Astrocyte (in vitro differentiated cells and primary cell): ENCODE data around the gene EDEM3. TPM values are rescaled to one million over a fixed set of nuclear protein-coding genes. Genes with fewer than 3 reads are reported as not detected.

Experiments used
- DNase-seq: peaks from one replicate; pipeline ENCODE4 v3.0.0-alpha.2; 2010; ENCODE audit warnings: low read depth
- FAIRE-seq: peaks from 2 replicates; lab custom pipeline; 2011; peaks lifted over from hg19 to GRCh38; lab: Jason Lieb, UNC
- H2AFZ ChIP-seq: 2 replicates; pipeline ENCODE4 v1.6.0; 2012; ENCODE audit warnings: low read depth, low read length, inconsistent platforms
- H3K27ac ChIP-seq: 2 replicates; pipeline ENCODE4 v1.5.1; 2011; ENCODE audit warnings: low read depth, low read length, inconsistent platforms
- H3K27me3 ChIP-seq: 2 replicates; pipeline ENCODE4 v1.6.0; 2011; ENCODE audit warnings: low read length, inconsistent platforms; ENCODE audit not compliant: insufficient read depth
- H3K36me3 ChIP-seq: 2 replicates; pipeline ENCODE4 v1.5.1; 2011; ENCODE audit warnings: low read length, inconsistent platforms; ENCODE audit not compliant: insufficient read depth
- H3K4me1 ChIP-seq: 2 replicates; pipeline ENCODE4 v1.5.1; 2011; ENCODE audit warnings: low read length, inconsistent platforms; ENCODE audit not compliant: insufficient read depth
- H3K4me2 ChIP-seq: 2 replicates; pipeline ENCODE4 v1.6.0; 2012; ENCODE audit warnings: low read length, inconsistent platforms
- H3K4me3 ChIP-seq: 2 replicates; pipeline ENCODE4 v1.5.1; 2011; ENCODE audit warnings: low read depth, mild to moderate bottlenecking, low read length, inconsistent platforms; ENCODE audit not compliant: insufficient read depth
- H3K79me2 ChIP-seq: 2 replicates; pipeline ENCODE4 v1.6.0; 2012; ENCODE audit warnings: mild to moderate bottlenecking, low read length, inconsistent platforms; ENCODE audit not compliant: insufficient read depth
- H3K9ac ChIP-seq: 2 replicates; pipeline ENCODE4 v1.6.0; 2012; ENCODE audit warnings: mild to moderate bottlenecking, low read length, inconsistent platforms
- H3K9me3 ChIP-seq: 2 replicates; pipeline ENCODE4 v1.5.1; 2012; ENCODE audit warnings: low read depth, mild to moderate bottlenecking, low read length, inconsistent platforms; ENCODE audit not compliant: insufficient read depth
- H4K20me1 ChIP-seq: 2 replicates; pipeline ENCODE4 v1.6.0; 2012; ENCODE audit warnings: low read length, inconsistent platforms; ENCODE audit not compliant: insufficient read depth
- H3K27ac Mint-ChIP-seq: one replicate; pipeline ENCODE4 v1.8.0; 2021; ENCODE audit warnings: mild to moderate bottlenecking, mixed read lengths; ENCODE audit not compliant: unreplicated experiment
- H3K27me3 Mint-ChIP-seq: one replicate; pipeline ENCODE4 v1.8.0; 2021; ENCODE audit warnings: low read depth, mixed read lengths; ENCODE audit not compliant: unreplicated experiment
- H3K36me3 Mint-ChIP-seq: one replicate; pipeline ENCODE4 v1.8.0; 2021; ENCODE audit warnings: low read depth, mixed read lengths; ENCODE audit not compliant: unreplicated experiment
- H3K4me1 Mint-ChIP-seq: one replicate; pipeline ENCODE4 v1.8.0; 2021; ENCODE audit warnings: low read depth, mixed read lengths; ENCODE audit not compliant: unreplicated experiment
- H3K4me3 Mint-ChIP-seq: one replicate; pipeline ENCODE4 v1.8.0; 2021; ENCODE audit warnings: mild to moderate bottlenecking, moderate library complexity, mixed read lengths; ENCODE audit not compliant: unreplicated experiment
- H3K9me3 Mint-ChIP-seq: one replicate; pipeline ENCODE4 v1.8.0; 2021; ENCODE audit warnings: mild to moderate bottlenecking, mixed read lengths; ENCODE audit not compliant: unreplicated experiment
- CTCF ChIP-seq: IDR thresholded peaks from 2 replicates; pipeline ENCODE4 v1.5.1; 2011; ENCODE audit warnings: low read depth, mild to moderate bottlenecking, inconsistent platforms, low read length, moderate library complexity; ENCODE audit not compliant: insufficient read depth
- EZH2 ChIP-seq: IDR thresholded peaks from 2 replicates; pipeline ENCODE4 v1.6.1; 2012; ENCODE audit warnings: mild to moderate bottlenecking, low read length, inconsistent platforms; ENCODE audit not compliant: insufficient read depth
- total RNA-seq: library from RNA; stranded (reverse); gene quantifications from 2 replicates; pipeline ENCODE4 v1.2.1, GENCODE V29; 2021

EDEM3 gene
- total RNA-seq, 1 donor from 2014 or later, result 36.7 TPM

- Histone ChIP-seq H3K79me2 (no peaks in the 10 kb centered on the region), H3K9me3 (no peaks in the 10 kb centered on the region), H3K9ac (no peak overlapping the region), H3K4me1 (no peaks in the 10 kb centered on the region), H3K27me3 (no peaks in the 10 kb centered on the region), H3K27ac (no peak overlapping the region), H3K4me2 (no peak overlapping the region), H3K4me3 (no peak overlapping the region), H3K36me3 (peaks cover 32% of the 10 kb centered on the region), H2AFZ (no peak overlapping the region), H4K20me1 (no peaks in the 10 kb centered on the region)
- Mint-ChIP-seq H3K4me1 (no peaks in the 10 kb centered on the region), H3K9me3 (no peaks in the 10 kb centered on the region), H3K27ac (no peak overlapping the region), H3K4me3 (no peak overlapping the region), H3K36me3 (peaks cover 2% of the 10 kb centered on the region), H3K27me3 (no peaks in the 10 kb centered on the region)
- TF ChIP-seq CTCF, result no peak
- no peak for TF ChIP-seq EZH2
- DNase-seq (no peak), FAIRE-seq (no peak)
These were observed 45.2 kb downstream of the EDEM3 start for GRCh38 chr1:184709418-184709817.

- no peak for DNase-seq
- H4K20me1 ChIP-seq, result no peaks in the 10 kb centered on the region
- H3K9me3 ChIP-seq, result no peaks in the 10 kb centered on the region
- H3K36me3 ChIP-seq, result peaks cover 34% of the 10 kb centered on the region
- H3K27me3 ChIP-seq, result no peaks in the 10 kb centered on the region
- Mint-ChIP-seq H3K27ac (no peak overlapping the region), H3K9me3 (no peaks in the 10 kb centered on the region), H3K36me3 (peaks cover 4% of the 10 kb centered on the region), H3K4me1 (no peaks in the 10 kb centered on the region), H3K4me3 (no peak overlapping the region), H3K27me3 (no peaks in the 10 kb centered on the region)
- no peak overlapping the region for H3K4me3 ChIP-seq
- no peaks in the 10 kb centered on the region for H3K79me2 ChIP-seq
- no peak overlapping the region for H3K9ac ChIP-seq
- H3K27ac ChIP-seq, result no peak overlapping the region
- TF ChIP-seq CTCF, result no peak
- TF ChIP-seq EZH2, result no peak
- no peaks in the 10 kb centered on the region for H3K4me1 ChIP-seq
- no peak for FAIRE-seq
- H2AFZ ChIP-seq, result no peak overlapping the region
- H3K4me2 ChIP-seq, result no peak overlapping the region
These were observed 46.5 kb downstream of the EDEM3 start for GRCh38 chr1:184708084-184708676.

GRCh38 chr1:184705271-184705670, 49.4 kb downstream of the EDEM3 start:
- Mint-ChIP-seq H3K27me3 (no peaks in the 10 kb centered on the region), H3K36me3 (peaks cover 3% of the 10 kb centered on the region), H3K4me3 (no peak overlapping the region), H3K9me3 (no peaks in the 10 kb centered on the region), H3K27ac (no peak overlapping the region), H3K4me1 (no peaks in the 10 kb centered on the region)
- no peaks in the 10 kb centered on the region for H3K9me3 ChIP-seq
- H3K9ac ChIP-seq, result no peak overlapping the region
- H3K79me2 ChIP-seq, result no peaks in the 10 kb centered on the region
- H3K27ac ChIP-seq, result no peak overlapping the region
- H3K27me3 ChIP-seq, result no peaks in the 10 kb centered on the region
- H2AFZ ChIP-seq, result no peak overlapping the region
- peaks cover 39% of the 10 kb centered on the region for H3K36me3 ChIP-seq
- no peak overlapping the region for H3K4me2 ChIP-seq
- TF ChIP-seq EZH2 (no peak), CTCF (no peak)
- no peak overlapping the region for H3K4me3 ChIP-seq
- DNase-seq (no peak), FAIRE-seq (no peak)
- no peaks in the 10 kb centered on the region for H3K4me1 ChIP-seq
- no peaks in the 10 kb centered on the region for H4K20me1 ChIP-seq
